ENCODE measurements around the gene SCAP.

SCAP gene

GRCh38 chr3:47413751-47414150, 62.0 kb downstream of the SCAP start:
- no peak for DNase-seq (ENCODE audit: low spot score)

GRCh38 chr3:47412842-47413520, 62.8 kb downstream of the SCAP start:
- no peak for DNase-seq (ENCODE audit: low spot score)

GRCh38 chr3:47412453-47412756, 63.3 kb downstream of the SCAP start:
- no peak for DNase-seq (ENCODE audit: low spot score)

GRCh38 chr3:47411696-47412452, 63.9 kb downstream of the SCAP start:
- no peak for DNase-seq (ENCODE audit: low spot score)

GRCh38 chr3:47410801-47411646, 64.7 kb downstream of the SCAP start:
- no peak for DNase-seq (ENCODE audit: low spot score)

GRCh38 chr3:47410417-47410720, 65.4 kb downstream of the SCAP start:
- no peak for DNase-seq (ENCODE audit: low spot score)

- DNase-seq (ENCODE audit: low spot score): no peak
These were observed 65.9 kb downstream of the SCAP start for GRCh38 chr3:47409688-47410416.

- no peak for DNase-seq (ENCODE audit: low spot score)
These were observed 66.5 kb downstream of the SCAP start for GRCh38 chr3:47409284-47409683.

- no peak for DNase-seq (ENCODE audit: low spot score)
These were observed 66.9 kb downstream of the SCAP start for GRCh38 chr3:47408839-47409229.

GRCh38 chr3:47407896-47408838, 67.6 kb downstream of the SCAP start:
- DNase-seq (ENCODE audit: low spot score): no peak

GRCh38 chr3:47407237-47407636, 68.5 kb downstream of the SCAP start:
- peak; percentile 60 for DNase-seq (ENCODE audit: low spot score)

GRCh38 chr3:47406762-47407149, 69.0 kb downstream of the SCAP start:
- peak; percentile 55 for DNase-seq (ENCODE audit: low spot score)

- no peak for DNase-seq (ENCODE audit: low spot score)
These were observed 69.7 kb downstream of the SCAP start for GRCh38 chr3:47405820-47406761.

- peak; percentile 65 for DNase-seq (ENCODE audit: low spot score)
These were observed 70.6 kb downstream of the SCAP start for GRCh38 chr3:47404955-47405790.

GRCh38 chr3:47404431-47404876, 71.3 kb downstream of the SCAP start:
- DNase-seq (ENCODE audit: low spot score): peak; percentile 62

- DNase-seq (ENCODE audit: low spot score): no peak
These were observed 76.0 kb downstream of the SCAP start for GRCh38 chr3:47399531-47400270.

GRCh38 chr3:47399016-47399415, 76.7 kb downstream of the SCAP start:
- DNase-seq (ENCODE audit: low spot score): no peak

GRCh38 chr3:47398228-47398627, 77.5 kb downstream of the SCAP start:
- DNase-seq (ENCODE audit: low spot score): no peak
